ENCODE data around the gene ISM1.

DNA sequence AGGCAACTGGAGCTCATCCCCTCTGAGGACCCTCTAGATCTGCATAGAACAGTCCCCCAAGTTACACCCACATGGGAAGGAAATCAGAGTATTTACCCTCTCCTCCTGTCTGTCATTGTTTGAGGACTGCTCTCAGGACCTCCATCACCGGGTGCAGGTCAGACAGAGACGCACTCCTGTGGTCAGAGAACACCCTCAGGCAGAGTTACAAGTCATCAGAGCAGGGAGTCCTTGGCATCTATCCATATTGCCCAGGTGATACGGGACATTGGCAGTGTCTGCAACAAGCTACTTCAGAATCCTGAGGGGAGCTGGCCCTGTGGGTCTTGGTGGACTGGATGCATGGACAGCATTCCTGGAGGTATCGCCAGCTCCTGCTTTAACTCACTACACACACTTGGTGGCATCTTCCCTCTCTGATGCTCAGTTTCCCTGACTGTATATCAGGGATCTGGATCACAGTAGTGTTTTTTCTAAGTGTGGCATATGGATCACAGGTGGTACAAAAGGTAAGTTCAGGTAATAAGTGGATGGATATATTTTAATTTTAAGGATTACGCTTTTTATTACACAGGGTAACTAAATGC is 15.1 kb upstream of the ISM1 start:
- TF ChIP-seq, protein P1, sequence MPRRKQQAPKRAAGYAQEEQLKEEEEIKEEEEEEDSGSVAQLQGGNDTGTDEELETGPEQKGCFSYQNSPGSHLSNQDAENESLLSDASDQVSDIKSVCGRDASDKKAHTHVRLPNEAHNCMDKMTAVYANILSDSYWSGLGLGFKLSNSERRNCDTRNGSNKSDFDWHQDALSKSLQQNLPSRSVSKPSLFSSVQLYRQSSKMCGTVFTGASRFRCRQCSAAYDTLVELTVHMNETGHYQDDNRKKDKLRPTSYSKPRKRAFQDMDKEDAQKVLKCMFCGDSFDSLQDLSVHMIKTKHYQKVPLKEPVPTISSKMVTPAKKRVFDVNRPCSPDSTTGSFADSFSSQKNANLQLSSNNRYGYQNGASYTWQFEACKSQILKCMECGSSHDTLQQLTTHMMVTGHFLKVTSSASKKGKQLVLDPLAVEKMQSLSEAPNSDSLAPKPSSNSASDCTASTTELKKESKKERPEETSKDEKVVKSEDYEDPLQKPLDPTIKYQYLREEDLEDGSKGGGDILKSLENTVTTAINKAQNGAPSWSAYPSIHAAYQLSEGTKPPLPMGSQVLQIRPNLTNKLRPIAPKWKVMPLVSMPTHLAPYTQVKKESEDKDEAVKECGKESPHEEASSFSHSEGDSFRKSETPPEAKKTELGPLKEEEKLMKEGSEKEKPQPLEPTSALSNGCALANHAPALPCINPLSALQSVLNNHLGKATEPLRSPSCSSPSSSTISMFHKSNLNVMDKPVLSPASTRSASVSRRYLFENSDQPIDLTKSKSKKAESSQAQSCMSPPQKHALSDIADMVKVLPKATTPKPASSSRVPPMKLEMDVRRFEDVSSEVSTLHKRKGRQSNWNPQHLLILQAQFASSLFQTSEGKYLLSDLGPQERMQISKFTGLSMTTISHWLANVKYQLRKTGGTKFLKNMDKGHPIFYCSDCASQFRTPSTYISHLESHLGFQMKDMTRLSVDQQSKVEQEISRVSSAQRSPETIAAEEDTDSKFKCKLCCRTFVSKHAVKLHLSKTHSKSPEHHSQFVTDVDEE (CRISPR knock-in tag; IDR thresholded peaks at IDR 0.05): no peak
- TF ChIP-seq GLIS3 (CRISPR knock-in tag; IDR thresholded peaks at IDR 0.05) (no peak), ZFP3 (CRISPR knock-in tag; IDR thresholded peaks at IDR 0.05) (no peak), ZC3H10 (CRISPR knock-in tag; IDR thresholded peaks at IDR 0.05) (no peak), ZFP30 (CRISPR knock-in tag; IDR thresholded peaks at IDR 0.05) (no peak), PPARA (CRISPR knock-in tag; IDR thresholded peaks at IDR 0.05; ENCODE audit: borderline replicate concordance) (no peak), CSDC2 (CRISPR knock-in tag; IDR thresholded peaks at IDR 0.05) (no peak), ESRRG (CRISPR knock-in tag; IDR thresholded peaks at IDR 0.05) (no peak), TOX (CRISPR knock-in tag; IDR thresholded peaks at IDR 0.05; ENCODE audit: borderline replicate concordance) (no peak), ARNTL (CRISPR knock-in tag; IDR thresholded peaks at IDR 0.05; ENCODE audit: borderline replicate concordance, low read depth) (no peak)
- TF ChIP-seq, protein P2, sequence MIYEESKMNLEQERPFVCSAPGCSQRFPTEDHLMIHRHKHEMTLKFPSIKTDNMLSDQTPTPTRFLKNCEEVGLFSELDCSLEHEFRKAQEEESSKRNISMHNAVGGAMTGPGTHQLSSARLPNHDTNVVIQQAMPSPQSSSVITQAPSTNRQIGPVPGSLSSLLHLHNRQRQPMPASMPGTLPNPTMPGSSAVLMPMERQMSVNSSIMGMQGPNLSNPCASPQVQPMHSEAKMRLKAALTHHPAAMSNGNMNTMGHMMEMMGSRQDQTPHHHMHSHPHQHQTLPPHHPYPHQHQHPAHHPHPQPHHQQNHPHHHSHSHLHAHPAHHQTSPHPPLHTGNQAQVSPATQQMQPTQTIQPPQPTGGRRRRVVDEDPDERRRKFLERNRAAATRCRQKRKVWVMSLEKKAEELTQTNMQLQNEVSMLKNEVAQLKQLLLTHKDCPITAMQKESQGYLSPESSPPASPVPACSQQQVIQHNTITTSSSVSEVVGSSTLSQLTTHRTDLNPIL (CRISPR knock-in tag; IDR thresholded peaks at IDR 0.05; ENCODE audit: low read depth): no peak
- TF ChIP-seq, protein P3, sequence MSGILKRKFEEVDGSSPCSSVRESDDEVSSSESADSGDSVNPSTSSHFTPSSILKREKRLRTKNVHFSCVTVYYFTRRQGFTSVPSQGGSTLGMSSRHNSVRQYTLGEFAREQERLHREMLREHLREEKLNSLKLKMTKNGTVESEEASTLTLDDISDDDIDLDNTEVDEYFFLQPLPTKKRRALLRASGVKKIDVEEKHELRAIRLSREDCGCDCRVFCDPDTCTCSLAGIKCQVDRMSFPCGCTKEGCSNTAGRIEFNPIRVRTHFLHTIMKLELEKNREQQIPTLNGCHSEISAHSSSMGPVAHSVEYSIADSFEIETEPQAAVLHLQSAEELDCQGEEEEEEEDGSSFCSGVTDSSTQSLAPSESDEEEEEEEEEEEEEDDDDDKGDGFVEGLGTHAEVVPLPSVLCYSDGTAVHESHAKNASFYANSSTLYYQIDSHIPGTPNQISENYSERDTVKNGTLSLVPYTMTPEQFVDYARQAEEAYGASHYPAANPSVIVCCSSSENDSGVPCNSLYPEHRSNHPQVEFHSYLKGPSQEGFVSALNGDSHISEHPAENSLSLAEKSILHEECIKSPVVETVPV (CRISPR knock-in tag; IDR thresholded peaks at IDR 0.05): no peak
